Endothelial cell of umbilical vein (primary cell): Measurements from ENCODE around the gene STAG1. TPM values are rescaled to one million over a fixed set of nuclear protein-coding genes. Genes with fewer than 3 reads are reported as not detected.

Experiments
- BruUV-seq: library from RNA; stranded (reverse); fragments of 400-500 nt; replicated peaks from 2 replicates; lab custom pipeline; 2021; lab: Mats Ljungman, UMichigan
- CTCF ChIA-PET: fragments of 300-600, 350-600 bp; sonication (Branson Sonifier 250); formaldehyde crosslinking; loops from one replicate; lab custom pipeline; 2021; ENCODE audit warnings: antibody characterized with exemption, inconsistent platforms; lab: Charles Lee
- POLR2A ChIA-PET: fragments of 300-600, 350-600 bp; sonication (Branson Sonifier 250); formaldehyde crosslinking; loops from one replicate; lab custom pipeline; 2021; ENCODE audit warnings: antibody characterized with exemption, inconsistent platforms; lab: Charles Lee
- DNase-seq: peaks from one replicate; pipeline ENCODE4 v3.0.0-alpha.2; 2011; ENCODE audit warnings: low read depth, low spot score
- FAIRE-seq: peaks from 2 replicates; lab custom pipeline; 2011; peaks lifted over from hg19 to GRCh38; lab: Jason Lieb, UNC
- H2AFZ ChIP-seq: 2 replicates; pipeline ENCODE4 v1.6.0; 2012; ENCODE audit warnings: low read depth, low read length, control low read depth, inconsistent platforms
- H3K27ac ChIP-seq: 2 replicates; pipeline ENCODE4 v1.5.1; 2011; ENCODE audit warnings: low read depth, mild to moderate bottlenecking, control low read depth, low read length, moderate library complexity; ENCODE audit not compliant: insufficient read depth
- H3K27me3 ChIP-seq, 2 experiments: 2 replicates each; pipeline versions ENCODE4 v1.6.0 to v1.6.1; 2011; ENCODE audit warnings: low read length in 2 of 2, mixed read lengths in 1 of 2; ENCODE audit not compliant: control insufficient read depth in 2 of 2, insufficient read depth in 2 of 2
- H3K36me3 ChIP-seq, 2 experiments: 2 replicates in 1 of 2; 3 replicates in 1 of 2; pipeline ENCODE4 v1.5.1; 2011; ENCODE audit warnings: low read length in 2 of 2, mild to moderate bottlenecking in 1 of 2, moderate library complexity in 1 of 2; ENCODE audit not compliant: control insufficient read depth in 2 of 2, insufficient read depth in 2 of 2; ENCODE audit errors: extremely low read depth in 1 of 2
- H3K4me1 ChIP-seq: 3 replicates; pipeline ENCODE4 v1.5.1; 2011; ENCODE audit warnings: mild to moderate bottlenecking, low read length; ENCODE audit not compliant: control insufficient read depth, insufficient read depth; ENCODE audit errors: extremely low read depth
- H3K4me2 ChIP-seq: 2 replicates; pipeline ENCODE4 v1.6.1; 2011; ENCODE audit warnings: low read length, control low read depth, mixed read lengths; ENCODE audit not compliant: insufficient read depth
- H3K4me3 ChIP-seq, 3 experiments: fragments of 200-600 bp in 1 of 3; sonication (generic), shearing (Covaris generic) in 1 of 3; replicated peaks in 1 of 3; 2 replicates each; pipeline ENCODE4 v1.5.1; 2011 to 2016; ENCODE audit warnings: control low read depth in 3 of 3, low read length in 3 of 3, mild to moderate bottlenecking in 2 of 3, inconsistent platforms in 1 of 3, low read depth in 1 of 3, moderate library complexity in 1 of 3; ENCODE audit not compliant: insufficient read depth in 1 of 3
- H3K79me2 ChIP-seq: 2 replicates; pipeline ENCODE4 v1.6.0; 2012; ENCODE audit warnings: low read length, inconsistent platforms; ENCODE audit not compliant: control insufficient read depth, insufficient read depth
- H3K9ac ChIP-seq: replicated peaks from 2 replicates; pipeline ENCODE3; 2011; ENCODE audit warnings: low read length, control low read depth; ENCODE audit not compliant: insufficient read depth; ENCODE audit errors: extremely low read depth
- H3K9me1 ChIP-seq: replicated peaks from 3 replicates; pipeline ENCODE4 v1.6.0; 2011; ENCODE audit warnings: mild to moderate bottlenecking, low read length; ENCODE audit not compliant: control insufficient read depth, insufficient read depth; ENCODE audit errors: extremely low read depth
- H3K9me3 ChIP-seq: replicated peaks from 2 replicates; pipeline ENCODE4 v1.5.1; 2012; ENCODE audit warnings: low read length, inconsistent platforms; ENCODE audit not compliant: control insufficient read depth, insufficient read depth
- H4K20me1 ChIP-seq: replicated peaks from 2 replicates; pipeline ENCODE3; 2011; ENCODE audit warnings: mild to moderate bottlenecking, low read length; ENCODE audit not compliant: control insufficient read depth, insufficient read depth; ENCODE audit errors: extremely low read depth
- CTCF ChIP-seq, 2 donors: IDR thresholded peaks; 1 replicate in 1 of 2; 2 replicates in 1 of 2; pipeline ENCODE4 v1.5.1; 2011; ENCODE audit warnings: low read length in 2 of 2, mild to moderate bottlenecking in 2 of 2, moderate library complexity in 2 of 2, control low read depth in 1 of 2, inconsistent platforms in 1 of 2, low read depth in 1 of 2; ENCODE audit not compliant: insufficient read depth in 1 of 2; ENCODE audit errors: extremely low read depth in 1 of 2
- EZH2 ChIP-seq: IDR thresholded peaks from 2 replicates; pipeline ENCODE4 v1.6.1; 2012; ENCODE audit warnings: borderline replicate concordance, low read depth, mild to moderate bottlenecking, moderate library complexity, low read length, inconsistent platforms; ENCODE audit not compliant: severe bottlenecking
- FOS ChIP-seq: IDR thresholded peaks from 2 replicates; pipeline ENCODE4 v1.6.1; 2011; ENCODE audit warnings: mild to moderate bottlenecking, low read length, moderate library complexity, borderline replicate concordance; ENCODE audit not compliant: insufficient read depth
- GATA2 ChIP-seq: IDR thresholded peaks from 2 replicates; pipeline ENCODE4 v1.7.0; 2011; ENCODE audit warnings: low read depth, mild to moderate bottlenecking, moderate library complexity, mixed read lengths, low read length; ENCODE audit not compliant: insufficient read length, insufficient read depth
- JUN ChIP-seq: IDR thresholded peaks from 2 replicates; pipeline ENCODE4 v1.6.1; 2011; ENCODE audit warnings: borderline replicate concordance, low read depth; ENCODE audit not compliant: insufficient read length, insufficient read depth
- MAX ChIP-seq: IDR thresholded peaks from 2 replicates; pipeline ENCODE4 v1.6.1; 2011; ENCODE audit not compliant: insufficient read depth, insufficient read length
- MYC ChIP-seq: IDR thresholded peaks from one replicate; pipeline ENCODE4 v1.6.1; 2011; ENCODE audit warnings: mild to moderate bottlenecking, low read depth, low read length
- POLR2A ChIP-seq: IDR thresholded peaks from 2 replicates; pipeline ENCODE4 v1.6.1; 2012; ENCODE audit warnings: low read depth, mild to moderate bottlenecking, control low read depth, low read length
- POLR2AphosphoS5 ChIP-seq: IDR thresholded peaks from 2 replicates; pipeline ENCODE4 v1.6.1; 2012; ENCODE audit warnings: low read depth, mild to moderate bottlenecking, control low read depth, low read length, moderate library complexity; ENCODE audit not compliant: insufficient read depth
- dilution Hi-C: fragments of 300-500 bp; cut with MboI; formaldehyde crosslinking; loops from one replicate; pipeline ENCODE4 v1.15.0; 2019; ENCODE audit warnings: low sequenced_read_pairs; ENCODE audit not compliant: extremely low pct_ligation_motif_present
- intact Hi-C: fragments of 100-400 bp; cut with micrococcal nuclease; formaldehyde crosslinking; loops from one replicate; pipeline ENCODE4 v1.10.0; 2022
- polyA plus RNA-seq, 4 experiments: library from polyadenylated mRNA; depleted of rRNA in 3 of 4; stranded (reverse) in 3 of 4; unstranded in 1 of 4; fragments of >200 nt; gene quantifications; 2 replicates each; pipeline versions ENCODE4 v1.2.1 to v1.2.3, GENCODE V29; 2011 to 2012; ENCODE audit warnings: missing spikeins in 1 of 4
- total RNA-seq: library from RNA; stranded (reverse); gene quantifications from 2 replicates; pipeline ENCODE4 v1.2.3, GENCODE V29; 2021

The STAG1 gene
- total and polyA plus RNA-seq, 2 donors (not counting 3 experiments of a cell fraction or from before 2014, with no cell fraction given), result 7.4 to 42.1 TPM

GRCh38 chr3:136788154-136788553, 36.0 kb upstream of the STAG1 start:
- no peaks in the 10 kb centered on the region for H3K9me3 ChIP-seq
- peaks cover 15% of the 10 kb centered on the region for H3K4me1 ChIP-seq
- no peaks in the 10 kb centered on the region for H3K9me1 ChIP-seq
- no peak overlapping the region for H3K4me2 ChIP-seq
- no peak for TF ChIP-seq JUN
- TF ChIP-seq POLR2AphosphoS5, result no peak
- no peak for TF ChIP-seq FOS
- TF ChIP-seq CTCF (IDR thresholded peaks at IDR 0.05; ENCODE audit: extremely low read depth in 1 of 2, insufficient read depth in 1 of 2, low read depth in 1 of 2, low read length in 2 of 2), result no peak
- no peak for TF ChIP-seq POLR2A
- TF ChIP-seq GATA2, result no peak
- no peak for TF ChIP-seq MAX
- no peak for TF ChIP-seq MYC
- no peak for TF ChIP-seq EZH2
- ChIA-PET POLR2A (no interaction called here), CTCF (interaction anchor here (1.5 to 1.9 kb wide), 3 partner anchors 19 to 226 kb away, joined by 3 to 9 read pairs (median 4); partner anchors contain the start of gene STAG1)
- no peak overlapping the region for H3K27ac ChIP-seq
- H2AFZ ChIP-seq, result no peak overlapping the region
- no peaks in the 10 kb centered on the region for H4K20me1 ChIP-seq
- no TSS peak for BruUV-seq
- no peak overlapping the region for H3K4me3 ChIP-seq
- H3K36me3 ChIP-seq, result no peaks in the 10 kb centered on the region
- H3K9ac ChIP-seq, result no peak overlapping the region
- H3K27me3 ChIP-seq, result no peaks in the 10 kb centered on the region
- intact Hi-C loops (no loop called here), dilution Hi-C loops (no loop called here)
- no peaks in the 10 kb centered on the region for H3K79me2 ChIP-seq
- FAIRE-seq (no peak), DNase-seq (no peak)
